SK-MEL-5 (cell line): ENCODE data around the gene CLEC3B. TPM values are rescaled to one million over a fixed set of nuclear protein-coding genes. Genes with fewer than 3 reads are reported as not detected.
"Not testable (repeated sequence)": the region's sequence is repeated elsewhere in the genome, so short reads cannot be mapped to it uniquely, and the experiment has no call there.

Experiments
- DNase-seq: peaks from one replicate; pipeline ENCODE4 v3.0.0-alpha.2; 2016; ENCODE audit warnings: low read depth, low spot score
- in situ Hi-C: cut with HindIII; loops from 2 replicates; pipeline ENCODE4 v1.10.0; 2016; ENCODE audit warnings: low sequenced_read_pairs, high pct_unique_total_duplicates, low pct_unique_long_range_greater_than_20kb
- polyA plus RNA-seq, 2 experiments: library from polyadenylated mRNA; depleted of rRNA; stranded (reverse); fragments of >200 nt; gene quantifications; 2 replicates each; pipeline ENCODE4 v1.2.3, GENCODE V29; 2015
- total RNA-seq: library from RNA; depleted of rRNA; stranded (reverse); fragments of >200 nt; shearing (Covaris generic); gene quantifications from 2 replicates; pipeline ENCODE4 v1.2.3, GENCODE V29; 2014; rRNA removed

CLEC3B gene
- not detected in 2 replicates for total RNA-seq
- polyA plus RNA-seq (2015; cell fraction: cytosol; rRNA removed) = not detected in 2 replicates
- polyA plus RNA-seq (2015; cell fraction: nucleus; rRNA removed) = not detected in 2 replicates

- in situ Hi-C loops = no loop called here
- no peak for DNase-seq
Observed at GRCh38 chr3:45026038-45026437, at the start of gene CLEC3B. Gene CLEC3B, plus strand, starts transcription at chr3:45026303. Its CDS starts 60 bp downstream, at chr3:45026363.

DNA sequence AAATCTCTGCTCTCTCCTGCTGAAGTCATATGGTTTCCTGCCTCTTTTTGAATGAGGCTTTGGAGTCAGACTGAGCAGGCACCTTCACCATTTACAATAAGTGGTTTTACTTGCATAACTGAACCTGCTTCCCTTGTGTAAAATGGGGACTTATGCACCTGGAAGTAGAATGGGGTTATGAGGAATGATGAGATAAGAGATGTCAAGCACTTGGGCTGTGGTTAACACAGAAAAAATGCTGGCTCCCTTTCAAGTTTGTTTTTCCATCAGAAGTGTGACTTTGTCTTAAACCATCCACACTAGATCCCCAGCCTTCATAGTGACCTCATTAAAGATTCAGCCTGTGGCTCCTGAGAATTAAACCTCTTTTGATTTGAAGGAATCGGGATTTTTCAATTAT, 44.9 kb upstream of the CLEC3B start:
- DNase-seq = no peak
- in situ Hi-C loops = no loop called here

GRCh38 chr3:44981751-44982150, 44.4 kb upstream of the CLEC3B start:
- DNase-seq = no peak

DNA sequence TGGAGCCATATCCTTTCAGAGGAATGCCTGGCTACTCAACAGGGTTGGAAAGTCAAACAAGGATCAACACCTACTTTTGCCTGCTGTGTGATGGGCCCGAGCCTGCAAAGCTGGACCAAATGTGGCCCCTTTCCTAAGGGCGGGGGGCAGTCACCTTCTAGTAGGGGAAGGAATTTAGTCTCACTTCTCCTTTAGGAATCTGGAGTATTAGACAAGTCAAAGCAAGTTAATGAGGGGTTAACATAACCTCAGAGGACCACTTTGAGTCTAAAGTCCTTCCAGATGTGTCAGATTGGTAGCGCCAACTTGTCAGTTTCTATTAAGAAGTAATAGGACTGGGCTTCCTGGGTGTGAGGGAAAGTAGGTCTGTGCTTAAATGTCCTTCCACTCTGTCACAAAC, 43.3 kb upstream of the CLEC3B start:
- in situ Hi-C loops = no loop called here
- DNase-seq = no peak

More at GRCh38 chr3:44981751-44982150, 44.4 kb upstream of the CLEC3B start:
- in situ Hi-C loops = no loop called here

GRCh38 chr3:44983484-44983941, 42.6 kb upstream of the CLEC3B start:
- in situ Hi-C loops = no loop called here
- no peak for DNase-seq

DNA sequence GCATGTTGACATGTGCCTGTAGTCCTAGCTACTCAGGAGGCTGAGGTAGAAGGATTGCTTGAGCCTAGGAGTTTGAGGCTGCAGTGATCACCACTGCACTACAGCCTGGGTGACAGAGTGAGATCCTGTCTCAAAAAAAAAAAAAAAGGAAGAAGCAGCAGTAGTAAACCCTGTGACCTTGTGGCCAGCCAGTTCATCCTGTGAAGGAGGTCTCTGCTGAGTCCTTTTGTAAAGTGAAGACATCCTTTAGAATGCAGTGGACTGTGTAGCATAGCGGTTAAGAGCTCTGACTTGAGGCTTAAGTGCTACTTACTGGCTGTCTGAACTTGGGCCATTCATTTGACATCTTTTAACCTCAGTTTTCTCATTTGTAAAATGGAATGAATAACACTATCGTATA, 41.8 kb upstream of the CLEC3B start:
- no peak for DNase-seq
- in situ Hi-C loops = no loop called here

DNA sequence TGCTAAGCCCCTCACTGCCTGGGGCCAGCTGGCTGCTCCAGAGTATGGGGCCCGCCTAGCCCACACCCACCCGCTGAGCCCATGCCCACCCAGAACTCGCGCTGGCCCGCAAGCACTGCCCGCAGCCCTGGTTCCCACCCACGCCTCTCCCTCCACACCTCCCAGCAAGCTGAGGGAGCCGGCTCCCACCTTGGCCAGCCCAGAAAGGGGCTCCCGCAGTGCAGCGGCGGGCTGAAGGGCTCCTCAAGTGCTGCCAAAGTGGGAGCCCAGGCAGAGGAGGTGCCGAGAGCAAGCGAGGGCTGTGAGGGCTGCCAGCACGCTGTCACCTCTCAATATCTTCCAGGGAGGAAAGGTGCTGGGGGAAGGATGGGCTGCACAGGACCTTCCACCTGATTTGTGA, 39.8 kb upstream of the CLEC3B start:
- in situ Hi-C loops = not testable (repeated sequence)

DNA sequence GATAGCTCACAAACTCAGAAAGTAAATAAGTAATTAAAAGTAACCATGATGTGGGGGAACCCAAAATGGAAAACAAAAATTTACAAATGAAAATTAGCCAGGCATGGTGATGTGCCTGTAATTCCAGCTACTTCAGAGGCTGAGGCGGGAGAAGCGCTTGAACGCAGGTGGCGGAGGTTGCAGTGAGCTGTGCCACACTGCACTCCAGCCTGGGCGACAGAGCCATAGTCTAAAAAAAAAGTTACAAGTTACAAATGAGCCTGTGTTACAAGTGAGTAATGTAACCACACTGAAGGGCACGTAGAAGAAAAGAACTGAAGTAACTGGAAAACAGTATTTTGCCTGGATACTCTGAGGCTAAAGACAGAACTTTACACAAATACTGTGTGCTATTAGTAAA, 38.8 kb upstream of the CLEC3B start:
- in situ Hi-C loops = no loop called here
- DNase-seq = no peak

More for the DNA sequence above, 39.8 kb upstream of the CLEC3B start:
- not testable (repeated sequence) for DNase-seq

- in situ Hi-C loops = no loop called here
- peak; percentile 46 for DNase-seq
Observed at GRCh38 chr3:44988073-44988472, 38.0 kb upstream of the CLEC3B start.

GRCh38 chr3:44989141-44989540, 37.0 kb upstream of the CLEC3B start:
- in situ Hi-C loops = no loop called here

GRCh38 chr3:44989636-44990373, 36.3 kb upstream of the CLEC3B start:
- DNase-seq = no peak
- in situ Hi-C loops = no loop called here

More at GRCh38 chr3:44989141-44989540, 37.0 kb upstream of the CLEC3B start:
- no peak for DNase-seq

DNA sequence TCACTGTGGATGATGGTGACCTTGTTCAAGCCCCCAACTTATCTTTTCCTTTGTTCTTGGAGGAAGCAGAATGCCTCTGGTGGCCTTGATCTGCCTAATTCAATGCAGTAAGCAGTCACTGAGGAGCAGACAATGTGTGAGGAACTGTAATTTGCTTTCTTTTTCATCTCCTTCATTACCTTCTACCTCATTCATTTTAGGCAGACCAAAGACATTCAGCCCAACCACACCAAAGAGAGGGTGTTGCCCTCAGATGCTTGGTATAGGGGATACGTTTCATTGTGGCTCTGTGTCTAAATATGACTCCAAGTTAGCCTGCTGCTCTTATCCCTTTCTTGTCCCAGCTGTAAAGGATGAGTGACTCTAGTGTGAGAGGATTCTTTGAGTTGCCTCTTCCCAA, 34.8 kb upstream of the CLEC3B start:
- DNase-seq = no peak
- in situ Hi-C loops = no loop called here

GRCh38 chr3:44992555-44993470, 33.3 kb upstream of the CLEC3B start:
- in situ Hi-C loops = no loop called here
- peak; percentile 53 for DNase-seq

DNA sequence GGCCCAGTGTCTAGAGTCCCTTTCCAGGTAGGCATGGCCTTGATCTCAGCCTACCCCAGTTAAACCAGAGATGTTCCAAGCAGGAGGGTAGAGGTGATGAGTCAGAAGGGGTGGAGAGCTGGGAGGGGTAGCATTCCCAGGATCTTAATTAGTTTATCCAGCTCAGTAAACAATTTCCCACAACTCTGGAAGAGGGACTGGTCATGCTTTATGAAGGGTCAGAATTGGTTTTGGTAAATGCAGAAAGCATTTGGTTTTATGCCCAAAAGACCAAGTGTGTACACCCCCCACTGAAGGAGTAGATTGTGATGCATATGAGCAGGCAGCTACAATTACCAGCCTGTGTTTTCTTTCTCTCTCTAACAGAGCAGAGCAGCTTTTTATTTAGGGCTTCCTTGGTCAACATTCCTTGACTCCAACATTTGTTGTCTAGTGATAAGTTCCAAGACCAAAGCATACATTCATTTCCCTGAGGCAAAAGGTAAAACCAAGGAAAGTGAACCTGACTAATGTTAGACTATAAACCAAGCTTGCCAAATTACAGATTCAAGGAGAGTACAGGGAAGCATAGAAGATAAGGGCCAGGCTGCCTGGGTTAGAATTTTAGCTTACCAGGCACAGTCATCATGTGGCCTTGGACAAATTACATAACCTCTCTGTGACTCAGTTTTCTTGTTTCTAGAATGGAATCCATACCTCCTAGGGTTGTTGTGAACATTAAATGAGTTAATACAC, 32.5 kb upstream of the CLEC3B start:
- no peak for DNase-seq
- in situ Hi-C loops = no loop called here

GRCh38 chr3:44995142-44995770, 30.8 kb upstream of the CLEC3B start:
- in situ Hi-C loops = no loop called here

DNA sequence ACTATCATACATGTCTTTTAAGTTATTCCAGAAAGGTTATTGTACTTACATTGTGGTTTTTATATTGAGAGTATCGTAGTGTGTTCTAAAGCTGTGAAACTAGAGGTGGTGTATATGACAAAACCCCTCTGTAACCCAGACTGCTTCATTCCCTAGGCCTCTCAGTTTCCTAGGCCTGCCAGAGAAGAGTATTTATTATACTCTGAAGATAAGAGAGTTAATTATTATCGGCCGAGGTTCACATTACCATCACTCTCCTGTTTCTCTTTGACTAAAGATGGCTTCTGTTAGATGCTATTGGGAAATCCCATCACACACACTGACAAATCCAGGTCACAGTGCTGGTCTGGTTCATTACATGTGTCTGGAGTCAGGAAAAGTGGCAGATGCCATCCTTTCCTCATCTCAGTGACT, 29.5 kb upstream of the CLEC3B start:
- in situ Hi-C loops = no loop called here
- no peak for DNase-seq

More at GRCh38 chr3:44995142-44995770, 30.8 kb upstream of the CLEC3B start:
- no peak for DNase-seq

GRCh38 chr3:44999782-45000181, 26.3 kb upstream of the CLEC3B start:
- in situ Hi-C loops = no loop called here

More at GRCh38 chr3:44999782-45000181, 26.3 kb upstream of the CLEC3B start:
- no peak for DNase-seq
